ENCODE results near the gene MMP10.

The MMP10 gene

DNA sequence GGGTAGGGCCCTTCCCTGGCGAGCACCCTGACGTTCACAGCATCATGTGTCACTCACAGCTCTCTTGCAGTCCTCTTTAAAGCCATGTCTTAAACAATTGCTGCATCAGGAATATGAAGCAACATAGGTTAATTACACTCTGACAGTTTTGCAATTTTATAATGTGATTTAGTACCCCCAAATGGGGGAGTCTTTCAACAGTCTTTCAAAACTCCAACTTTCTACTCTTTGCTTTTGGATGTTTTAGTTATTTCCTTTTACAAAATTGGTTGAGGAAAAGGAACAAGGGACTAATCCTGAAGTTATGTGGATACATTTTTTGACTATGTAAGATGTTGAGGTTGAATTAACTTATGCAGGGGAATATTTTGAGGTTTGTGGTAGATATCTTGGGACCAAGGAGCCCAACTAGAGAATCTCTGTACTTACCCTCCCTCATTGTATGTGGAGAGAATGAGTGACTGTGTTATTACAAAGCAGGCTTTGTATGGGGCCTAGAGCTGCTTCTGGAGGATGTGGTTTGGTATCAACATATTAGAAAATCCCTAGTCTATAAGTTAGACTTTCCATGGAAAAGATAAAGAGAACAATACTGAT lies 55.4 kb downstream of the MMP10 start, which contains the start of gene MMP8:
TSS of gene MMP8 (minus strand) at position 51 of the 597 bp plus-strand sequence. CDS start 99 bp downstream, outside the sequence.
- no peak for DNase-seq

DNA sequence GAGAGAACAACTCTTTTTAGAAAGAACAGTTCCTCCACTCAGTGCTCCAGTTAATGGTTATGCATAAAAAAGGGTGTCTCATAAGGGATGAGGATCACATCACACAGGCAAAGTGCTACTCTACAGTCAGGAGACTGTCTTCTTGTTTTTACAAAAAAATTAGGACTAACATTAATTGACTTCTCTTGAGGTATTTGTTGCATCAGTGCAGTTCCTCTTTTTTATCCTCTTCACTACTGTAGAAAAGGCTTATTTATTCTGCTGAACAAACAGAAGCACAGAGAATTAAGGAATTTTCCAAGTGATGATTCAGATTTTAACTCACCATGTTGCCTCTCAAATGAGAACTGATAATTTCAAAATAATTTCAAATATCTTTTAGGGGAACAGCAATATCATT lies 57.6 kb downstream of the MMP10 start:
- no peak for DNase-seq
